Ascending aorta (tissue), 2 donors: Measurements from ENCODE around the gene TAF11L6. TPM values are rescaled to one million over a fixed set of nuclear protein-coding genes. Genes with fewer than 3 reads are reported as not detected.
"Not testable (repeated sequence)": the region's sequence is repeated elsewhere in the genome, so short reads cannot be mapped to it uniquely, and the experiment has no call there.

Source experiments
- DNase-seq, 2 donors: peaks; one replicate each; pipeline ENCODE4 v3.0.0-alpha.2; 2019; ENCODE audit warnings: low spot score in 2 of 2
- H3K27ac ChIP-seq, 2 donors: fragments of 200-600 bp; sonication (generic); one replicate each; pipeline ENCODE4 v1.5.1; 2016 to 2017; ENCODE audit warnings: mild to moderate bottlenecking in 1 of 2
- H3K27me3 ChIP-seq: fragments of 200-600 bp; sonication (generic); one replicate; pipeline ENCODE4 v1.5.1; 2017
- H3K36me3 ChIP-seq, 2 donors: fragments of 200-600 bp; sonication (generic); one replicate each; pipeline ENCODE4 v1.5.1; 2016
- H3K4me1 ChIP-seq, 2 donors: fragments of 200-600 bp; sonication (generic); one replicate each; pipeline ENCODE4 v1.5.1; 2016 to 2017; ENCODE audit warnings: mild to moderate bottlenecking in 1 of 2
- H3K4me3 ChIP-seq, 2 donors: fragments of 200-600 bp; sonication (generic); one replicate each; pipeline ENCODE4 v1.5.1; 2016 to 2017; ENCODE audit warnings: mild to moderate bottlenecking in 1 of 2
- H3K9me3 ChIP-seq, 2 donors: fragments of 200-600 bp; sonication (generic); one replicate each; pipeline ENCODE4 v1.5.1; 2016
- intact Hi-C: fragments of 100-400 bp; cut with DNase I; formaldehyde crosslinking; loops from one replicate; pipeline ENCODE4 v1.15.1; 2023
- total RNA-seq: library from RNA; depleted of rRNA; stranded (reverse); fragments of >200 nt; gene quantifications from one replicate; pipeline ENCODE4 v1.1.0, GENCODE V29; 2016
- TF ChIP-seq, protein P1 (sequence below), 3 experiments: fragments of 200-600 bp in 2 of 3; fragments of 450-650 bp in 1 of 3; sonication (generic) in 2 of 3; IDR thresholded peaks; one replicate each; pipeline ENCODE4 v1.5.1; 2016 to 2019; ENCODE audit warnings: antibody characterized with exemption in 3 of 3, mild to moderate bottlenecking in 1 of 3, moderate library complexity in 1 of 3

The TAF11L6 gene
- total RNA-seq, 1 donor from 2014 or later = not detected

DNA sequence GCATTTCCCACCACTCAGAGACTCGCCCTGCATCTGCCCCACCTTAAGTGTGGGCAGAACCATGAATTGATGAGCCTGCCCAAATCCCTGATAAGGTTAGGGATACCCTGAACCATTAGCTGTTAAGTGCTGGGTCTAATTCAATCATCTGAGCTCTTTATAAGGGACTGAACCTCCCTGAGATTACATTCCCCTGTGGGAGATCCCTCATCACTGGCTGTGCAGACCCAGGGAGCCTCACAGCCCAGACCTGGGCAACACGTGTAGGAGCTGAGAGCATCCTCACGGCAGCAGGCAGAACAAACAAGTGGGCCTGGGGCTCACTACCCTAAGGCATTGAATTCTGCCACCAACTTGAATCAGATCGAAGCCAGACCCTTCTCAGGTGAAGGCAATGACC lies 31.0 kb upstream of the TAF11L6 start:
- no peaks in the 10 kb centered on the region for H3K27me3 ChIP-seq
- intact Hi-C loops = no loop called here

DNA sequence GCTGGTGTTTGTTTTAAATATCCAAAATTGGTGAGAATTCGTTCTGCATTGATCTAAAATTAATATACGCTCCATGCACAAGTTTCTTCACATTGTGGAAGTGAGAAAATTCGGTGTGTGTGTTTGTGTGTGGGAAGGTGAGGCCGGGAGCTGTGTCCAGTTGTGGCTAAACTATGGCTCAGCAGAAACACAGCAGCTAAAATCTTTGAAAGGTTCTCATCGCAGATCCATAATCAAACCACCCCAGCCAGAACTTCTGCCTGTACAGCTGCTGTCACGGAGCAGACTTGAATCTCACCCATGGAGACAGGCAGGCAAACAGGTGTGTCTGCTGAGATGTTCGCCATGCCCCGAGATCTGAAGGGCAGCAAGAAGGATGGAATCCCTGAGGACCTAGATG lies 30.5 kb upstream of the TAF11L6 start, which contains the start of gene TAF11L2:
Gene TAF11L2 (plus strand): TSS at position 301 of the 400 bp plus-strand sequence.
- H3K27me3 ChIP-seq, H3K4me1 ChIP-seq, intact Hi-C loops, H3K36me3 ChIP-seq, H3K4me3 ChIP-seq, H3K27ac ChIP-seq, H3K9me3 ChIP-seq, DNase-seq: not testable (repeated sequence)

More for the DNA sequence above, 31.0 kb upstream of the TAF11L6 start:
- no peak overlapping the region for H3K4me3 ChIP-seq
- H3K36me3 ChIP-seq = no peaks in the 10 kb centered on the region
- DNase-seq = no peak
- no peaks in the 10 kb centered on the region for H3K4me1 ChIP-seq
- H3K27ac ChIP-seq = no peak overlapping the region
- TF ChIP-seq, protein P1, sequence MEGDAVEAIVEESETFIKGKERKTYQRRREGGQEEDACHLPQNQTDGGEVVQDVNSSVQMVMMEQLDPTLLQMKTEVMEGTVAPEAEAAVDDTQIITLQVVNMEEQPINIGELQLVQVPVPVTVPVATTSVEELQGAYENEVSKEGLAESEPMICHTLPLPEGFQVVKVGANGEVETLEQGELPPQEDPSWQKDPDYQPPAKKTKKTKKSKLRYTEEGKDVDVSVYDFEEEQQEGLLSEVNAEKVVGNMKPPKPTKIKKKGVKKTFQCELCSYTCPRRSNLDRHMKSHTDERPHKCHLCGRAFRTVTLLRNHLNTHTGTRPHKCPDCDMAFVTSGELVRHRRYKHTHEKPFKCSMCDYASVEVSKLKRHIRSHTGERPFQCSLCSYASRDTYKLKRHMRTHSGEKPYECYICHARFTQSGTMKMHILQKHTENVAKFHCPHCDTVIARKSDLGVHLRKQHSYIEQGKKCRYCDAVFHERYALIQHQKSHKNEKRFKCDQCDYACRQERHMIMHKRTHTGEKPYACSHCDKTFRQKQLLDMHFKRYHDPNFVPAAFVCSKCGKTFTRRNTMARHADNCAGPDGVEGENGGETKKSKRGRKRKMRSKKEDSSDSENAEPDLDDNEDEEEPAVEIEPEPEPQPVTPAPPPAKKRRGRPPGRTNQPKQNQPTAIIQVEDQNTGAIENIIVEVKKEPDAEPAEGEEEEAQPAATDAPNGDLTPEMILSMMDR (IDR thresholded peaks at IDR 0.05) = no peak
- H3K9me3 ChIP-seq = no peaks in the 10 kb centered on the region

DNA sequence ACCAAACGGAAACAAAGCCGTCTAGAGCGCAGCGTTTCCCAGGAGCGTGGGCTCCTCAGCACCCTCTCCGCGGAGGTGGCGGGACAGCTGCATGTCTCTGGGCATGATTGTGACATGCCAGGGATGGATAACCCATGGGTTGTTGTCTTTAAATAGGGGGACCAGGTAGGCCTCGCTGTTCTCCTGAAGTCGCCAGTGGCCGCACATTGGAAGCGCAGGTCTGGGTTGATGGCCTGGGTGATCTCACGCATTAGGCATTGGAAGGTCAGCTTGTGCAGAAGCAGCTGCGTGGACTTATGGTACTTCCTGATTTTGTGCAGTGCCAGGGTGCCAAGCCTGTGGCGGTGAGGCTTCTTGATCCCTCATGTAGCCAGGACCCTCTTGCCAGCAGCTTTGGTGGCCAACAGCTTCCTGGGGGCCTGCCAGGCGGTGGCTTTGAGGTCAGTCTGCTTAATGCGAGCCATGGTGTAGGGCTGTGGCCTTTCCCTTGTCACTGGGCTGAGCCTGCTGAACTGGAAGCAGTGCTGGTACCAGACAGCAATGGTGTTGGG lies 16.6 kb upstream of the TAF11L6 start:
- Histone ChIP-seq H3K27me3 (no peaks in the 10 kb centered on the region), H3K9me3 (no peaks in the 10 kb centered on the region), H3K4me3 (no peak overlapping the region), H3K4me1 (no peaks in the 10 kb centered on the region), H3K27ac (no peak overlapping the region), H3K36me3 (no peaks in the 10 kb centered on the region)
- no peak for DNase-seq
- TF ChIP-seq, protein P1 (IDR thresholded peaks at IDR 0.05) = no peak
- intact Hi-C loops = no loop called here

DNA sequence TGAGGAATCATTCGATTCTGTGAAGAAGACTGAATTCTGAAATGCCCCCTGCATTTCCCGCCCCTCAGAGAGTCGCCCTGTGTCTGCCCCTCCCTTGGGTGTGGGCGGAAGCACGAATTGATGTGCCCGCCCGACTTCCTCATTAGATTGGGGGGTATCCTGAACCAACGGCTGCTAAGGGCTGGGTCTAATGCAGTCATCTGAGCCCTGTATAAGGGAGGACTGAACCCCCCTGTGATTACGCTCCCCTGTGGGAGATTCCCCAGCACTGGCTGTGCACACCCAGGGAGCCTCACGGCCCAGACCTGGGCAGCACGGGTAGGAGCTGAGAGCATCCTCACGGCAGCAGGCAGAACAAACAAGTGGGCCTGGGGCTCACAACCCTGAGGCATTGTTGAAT lies 10.9 kb upstream of the TAF11L6 start:
- intact Hi-C loops, H3K27ac ChIP-seq, H3K36me3 ChIP-seq, H3K4me1 ChIP-seq, H3K9me3 ChIP-seq, H3K4me3 ChIP-seq, DNase-seq, H3K27me3 ChIP-seq: not testable (repeated sequence)

DNA sequence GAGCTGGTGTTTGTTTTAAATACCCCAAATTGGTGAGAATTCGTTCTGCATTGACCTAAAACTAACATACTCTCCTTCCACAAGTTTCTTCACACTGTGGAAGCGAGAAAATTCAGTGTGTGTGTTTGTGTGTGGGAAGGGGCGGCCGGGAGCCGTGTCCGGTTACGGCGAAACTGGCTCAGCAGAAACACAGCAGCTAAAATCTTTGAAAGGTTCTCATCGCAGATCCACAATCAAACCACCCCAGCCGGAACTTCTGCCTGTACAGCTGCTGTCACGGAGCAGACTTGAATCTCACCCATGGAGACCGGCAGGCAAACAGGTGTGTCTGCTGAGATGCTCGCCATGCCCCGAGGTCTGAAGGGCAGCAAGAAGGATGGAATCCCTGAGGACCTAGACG lies 10.4 kb upstream of the TAF11L6 start, which contains the start of gene TAF11L3:
Gene TAF11L3 (plus strand): TSS at position 301 of the 400 bp plus-strand sequence.
- H3K27me3 ChIP-seq, DNase-seq, H3K9me3 ChIP-seq, H3K27ac ChIP-seq, H3K4me1 ChIP-seq, intact Hi-C loops, H3K36me3 ChIP-seq, H3K4me3 ChIP-seq: not testable (repeated sequence)

DNA sequence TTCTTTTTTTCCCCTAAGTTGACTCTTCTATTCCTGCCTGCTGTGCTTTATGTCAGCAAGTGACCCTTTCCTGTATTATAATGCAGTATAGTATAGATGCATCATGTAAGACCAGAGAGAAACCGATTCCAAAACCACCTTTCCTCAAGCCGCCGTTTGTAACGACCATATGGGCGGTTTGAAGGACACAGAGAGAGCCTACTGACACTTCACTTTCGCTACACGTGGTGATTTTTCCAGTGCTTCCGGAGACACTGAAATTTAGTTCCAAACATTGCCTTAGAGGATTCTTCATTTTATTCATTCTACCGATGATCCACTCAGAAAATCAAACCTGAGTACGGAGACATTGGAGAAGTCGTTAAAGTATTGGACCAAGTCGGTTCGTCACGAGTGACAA lies 9.0 kb upstream of the TAF11L6 start:
- H3K4me1 ChIP-seq, H3K36me3 ChIP-seq, H3K4me3 ChIP-seq, H3K27ac ChIP-seq, H3K9me3 ChIP-seq, DNase-seq, intact Hi-C loops, H3K27me3 ChIP-seq: not testable (repeated sequence)

DNA sequence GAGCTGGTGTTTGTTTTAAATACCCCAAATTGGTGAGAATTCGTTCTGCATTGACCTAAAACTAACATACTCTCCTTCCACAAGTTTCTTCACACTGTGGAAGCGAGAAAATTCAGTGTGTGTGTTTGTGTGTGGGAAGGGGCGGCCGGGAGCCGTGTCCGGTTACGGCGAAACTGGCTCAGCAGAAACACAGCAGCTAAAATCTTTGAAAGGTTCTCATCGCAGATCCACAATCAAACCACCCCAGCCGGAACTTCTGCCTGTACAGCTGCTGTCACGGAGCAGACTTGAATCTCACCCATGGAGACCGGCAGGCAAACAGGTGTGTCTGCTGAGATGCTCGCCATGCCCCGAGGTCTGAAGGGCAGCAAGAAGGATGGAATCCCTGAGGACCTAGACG lies 7.0 kb upstream of the TAF11L6 start, which contains the start of gene TAF11L4:
Gene TAF11L4 (plus strand): TSS at position 301 of the 400 bp plus-strand sequence.
- H3K4me3 ChIP-seq, H3K4me1 ChIP-seq, DNase-seq, H3K9me3 ChIP-seq, H3K27me3 ChIP-seq, H3K36me3 ChIP-seq, intact Hi-C loops, H3K27ac ChIP-seq: not testable (repeated sequence)

DNA sequence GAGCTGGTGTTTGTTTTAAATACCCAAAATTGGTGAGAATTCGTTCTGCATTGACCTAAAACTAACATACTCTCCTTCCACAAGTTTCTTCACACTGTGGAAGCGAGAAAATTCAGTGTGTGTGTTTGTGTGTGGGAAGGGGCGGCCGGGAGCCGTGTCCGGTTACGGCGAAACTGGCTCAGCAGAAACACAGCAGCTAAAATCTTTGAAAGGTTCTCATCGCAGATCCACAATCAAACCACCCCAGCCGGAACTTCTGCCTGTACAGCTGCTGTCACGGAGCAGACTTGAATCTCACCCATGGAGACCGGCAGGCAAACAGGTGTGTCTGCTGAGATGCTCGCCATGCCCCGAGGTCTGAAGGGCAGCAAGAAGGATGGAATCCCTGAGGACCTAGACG lies 3.5 kb upstream of the TAF11L6 start, which contains the start of gene TAF11L5:
Gene TAF11L5 (plus strand): TSS at position 301 of the 400 bp plus-strand sequence.
- H3K9me3 ChIP-seq, intact Hi-C loops, H3K27me3 ChIP-seq, H3K4me1 ChIP-seq, H3K36me3 ChIP-seq, H3K27ac ChIP-seq, DNase-seq, H3K4me3 ChIP-seq: not testable (repeated sequence)

DNA sequence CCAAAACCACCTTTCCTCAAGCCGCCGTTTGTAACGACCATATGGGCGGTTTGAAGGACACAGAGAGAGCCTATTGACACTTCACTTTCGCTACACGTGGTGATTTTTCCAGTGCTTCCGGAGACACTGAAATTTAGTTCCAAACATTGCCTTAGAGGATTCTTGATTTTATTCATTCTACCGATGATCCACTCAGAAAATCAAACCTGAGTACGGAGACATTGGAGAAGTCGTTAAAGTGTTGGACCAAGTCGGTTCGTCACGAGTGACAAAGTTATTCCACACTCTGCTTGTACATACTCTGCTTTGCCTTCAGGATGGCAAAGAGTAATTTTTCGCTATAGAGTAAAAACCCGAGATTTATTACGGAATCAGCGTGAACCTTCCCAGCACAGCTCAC lies 2.0 kb upstream of the TAF11L6 start:
- H3K36me3 ChIP-seq, H3K4me1 ChIP-seq, H3K27ac ChIP-seq, H3K4me3 ChIP-seq, H3K27me3 ChIP-seq, H3K9me3 ChIP-seq, intact Hi-C loops: not testable (repeated sequence)
- DNase-seq = peak in 1 of 2 donors; percentile 73

Other genes starting within 250 kb of the TAF11L6 start
- gene TAF11L2, start 30.4 kb upstream of the TAF11L6 start, total RNA-seq = not detected
- gene TAF11L3, start 10.3 kb upstream of the TAF11L6 start, total RNA-seq = not detected
- not detected for gene TAF11L4, start 6.9 kb upstream of the TAF11L6 start, total RNA-seq
- not detected for gene TAF11L5, start 3.4 kb upstream of the TAF11L6 start, total RNA-seq
- not detected for gene TAF11L7, start 57.1 kb downstream of the TAF11L6 start, total RNA-seq
- not detected for gene TAF11L8, start 62.3 kb downstream of the TAF11L6 start, total RNA-seq
- not detected for gene TAF11L9, start 65.7 kb downstream of the TAF11L6 start, total RNA-seq
- not detected for gene TAF11L10, start 69.2 kb downstream of the TAF11L6 start, total RNA-seq
- not detected for gene TAF11L11, start 75.5 kb downstream of the TAF11L6 start, total RNA-seq
- gene TAF11L12, start 81.7 kb downstream of the TAF11L6 start, total RNA-seq = not detected
- not detected for gene TAF11L13, start 103.4 kb downstream of the TAF11L6 start, total RNA-seq
- not detected for gene TAF11L14, start 105.8 kb downstream of the TAF11L6 start, total RNA-seq